SK-N-SH treated with all-trans-retinoic acid at 6 μM for 48 hours (cell line): ENCODE data around the gene CPA4.

ENCODE experiments used
- ATAC-seq: fragments of 200-7000 bp; cut with Tn5 transposase; 3 replicates; pipeline ENCODE4 v1.9.1; 2020; ENCODE audit warnings: mild to moderate bottlenecking, moderate library complexity
- ARNTL ChIP-seq: fragments of 450-650 bp; formaldehyde crosslinking; IDR thresholded peaks from 2 replicates; pipeline ENCODE4 v1.5.0; 2020; ENCODE audit warnings: low read depth, mild to moderate bottlenecking, moderate library complexity, borderline replicate concordance
- BACH2 ChIP-seq: fragments of 250-450 bp; sonication (Bioruptor Pico); IDR thresholded peaks from 2 replicates; pipeline ENCODE4 v1.9.0; 2021; ENCODE audit warnings: mild to moderate bottlenecking, borderline replicate concordance
- CSDC2 ChIP-seq: fragments of 250-450 bp; sonication (Bioruptor Pico); IDR thresholded peaks from 2 replicates; pipeline ENCODE4 v1.5.0; 2020; ENCODE audit warnings: mild to moderate bottlenecking, moderate library complexity
- ESRRG ChIP-seq: fragments of 250-450 bp; sonication (Bioruptor Pico); IDR thresholded peaks from 2 replicates; pipeline ENCODE4 v1.6.1; 2021; ENCODE audit warnings: mild to moderate bottlenecking
- GLIS3 ChIP-seq: fragments of 250-450 bp; sonication (Bioruptor Pico); IDR thresholded peaks from 2 replicates; pipeline ENCODE4 v1.5.0; 2020; ENCODE audit warnings: mild to moderate bottlenecking, moderate library complexity
- OSR1 ChIP-seq: fragments of 250-450 bp; sonication (Bioruptor Pico); IDR thresholded peaks from 2 replicates; pipeline ENCODE4 v1.8.0; 2022; ENCODE audit warnings: moderate library complexity, mild to moderate bottlenecking, inconsistent platforms
- PPARA ChIP-seq: fragments of 250-450 bp; sonication (Bioruptor Pico); IDR thresholded peaks from 2 replicates; pipeline ENCODE4 v1.5.0; 2020; ENCODE audit warnings: mild to moderate bottlenecking, borderline replicate concordance
- RARB ChIP-seq: fragments of 250-450 bp; sonication (Bioruptor Pico); IDR thresholded peaks from 2 replicates; pipeline ENCODE4 v1.8.0; 2021; ENCODE audit warnings: mild to moderate bottlenecking, moderate library complexity
- SNAI2 ChIP-seq: fragments of 250-450 bp; sonication (Bioruptor Pico); IDR thresholded peaks from 2 replicates; pipeline ENCODE4 v1.5.0; 2020; ENCODE audit warnings: mild to moderate bottlenecking, moderate library complexity
- TCF4 ChIP-seq: fragments of 250-450 bp; sonication (Bioruptor Pico); IDR thresholded peaks from 2 replicates; pipeline ENCODE4 v1.8.0; 2021; ENCODE audit warnings: mild to moderate bottlenecking, moderate library complexity, borderline replicate concordance
- TOX ChIP-seq: fragments of 250-450 bp; sonication (Bioruptor Pico); IDR thresholded peaks from 2 replicates; pipeline ENCODE4 v1.8.0; 2021; ENCODE audit warnings: mild to moderate bottlenecking, moderate library complexity, borderline replicate concordance
- ZC3H10 ChIP-seq: fragments of 250-450 bp; sonication (Bioruptor Pico); IDR thresholded peaks from 2 replicates; pipeline ENCODE4 v1.5.1; 2021; ENCODE audit warnings: mild to moderate bottlenecking, moderate library complexity
- ZFP3 ChIP-seq: fragments of 250-450 bp; sonication (Bioruptor Pico); IDR thresholded peaks from 2 replicates; pipeline ENCODE4 v1.5.0; 2020; ENCODE audit warnings: mild to moderate bottlenecking, moderate library complexity
- ZFP30 ChIP-seq: fragments of 450-650 bp; formaldehyde crosslinking; IDR thresholded peaks from 2 replicates; pipeline ENCODE4 v1.5.0; 2022; ENCODE audit warnings: mild to moderate bottlenecking, moderate library complexity
- ZNF565 ChIP-seq: fragments of 450-650 bp; formaldehyde crosslinking; conservative IDR thresholded peaks from 2 replicates; pipeline ENCODE4 v1.5.0; 2020; ENCODE audit warnings: low read depth, mild to moderate bottlenecking, moderate library complexity
- ZNF70 ChIP-seq: fragments of 450-650 bp; formaldehyde crosslinking; IDR thresholded peaks from 2 replicates; pipeline ENCODE4 v1.5.0; 2020; ENCODE audit warnings: mild to moderate bottlenecking, moderate library complexity
- TF ChIP-seq, protein P1 (sequence below): fragments of 250-450 bp; sonication (Bioruptor Pico); IDR thresholded peaks from 2 replicates; pipeline ENCODE4 v1.5.1; 2020; ENCODE audit warnings: low read depth, mild to moderate bottlenecking, moderate library complexity
- TF ChIP-seq, protein P2 (sequence below): fragments of 250-450 bp; sonication (Bioruptor Pico); IDR thresholded peaks from 2 replicates; pipeline ENCODE4 v1.5.1; 2021; ENCODE audit warnings: mild to moderate bottlenecking, moderate library complexity
- TF ChIP-seq, protein P3 (sequence below): fragments of 250-450 bp; sonication (Bioruptor Pico); IDR thresholded peaks from 2 replicates; pipeline ENCODE4 v1.8.0; 2020; ENCODE audit warnings: mild to moderate bottlenecking, moderate library complexity, borderline replicate concordance
- TF ChIP-seq, protein P4 (sequence below): fragments of 250-450 bp; sonication (Bioruptor Pico); IDR thresholded peaks from 2 replicates; pipeline ENCODE4 v1.5.0; 2020; ENCODE audit warnings: mild to moderate bottlenecking, moderate library complexity
- TF ChIP-seq, protein P5 (sequence below): fragments of 250-450 bp; sonication (Bioruptor Pico); IDR thresholded peaks from 2 replicates; pipeline ENCODE4 v1.8.0; 2021; ENCODE audit warnings: low read depth, mild to moderate bottlenecking, moderate library complexity, borderline replicate concordance

The CPA4 gene

DNA sequence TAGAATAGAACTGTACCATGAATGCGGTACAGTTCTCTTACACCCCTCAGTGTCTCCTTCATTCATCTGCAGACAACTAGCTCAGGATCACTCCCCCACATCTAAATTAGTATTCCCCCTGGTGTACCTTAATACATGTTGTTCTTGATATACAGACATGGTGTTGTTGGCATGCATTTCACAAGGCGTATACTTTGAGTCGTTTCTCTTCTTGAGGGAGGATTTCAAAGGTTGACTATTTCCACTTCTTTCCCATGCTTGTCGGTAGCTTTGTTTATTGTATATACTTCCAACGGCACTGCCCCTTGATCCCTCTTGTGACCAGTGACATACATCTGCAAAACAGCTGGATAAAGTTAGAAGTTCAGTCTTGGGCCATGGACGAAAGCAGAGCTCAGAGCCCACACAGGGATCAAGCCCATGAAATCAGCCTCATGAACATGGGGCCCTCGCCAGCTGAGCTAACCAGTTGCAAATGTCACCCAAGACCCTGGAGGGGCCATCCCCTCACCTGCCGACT is 8.6 kb downstream of the CPA4 start:
- TF ChIP-seq, protein P1, sequence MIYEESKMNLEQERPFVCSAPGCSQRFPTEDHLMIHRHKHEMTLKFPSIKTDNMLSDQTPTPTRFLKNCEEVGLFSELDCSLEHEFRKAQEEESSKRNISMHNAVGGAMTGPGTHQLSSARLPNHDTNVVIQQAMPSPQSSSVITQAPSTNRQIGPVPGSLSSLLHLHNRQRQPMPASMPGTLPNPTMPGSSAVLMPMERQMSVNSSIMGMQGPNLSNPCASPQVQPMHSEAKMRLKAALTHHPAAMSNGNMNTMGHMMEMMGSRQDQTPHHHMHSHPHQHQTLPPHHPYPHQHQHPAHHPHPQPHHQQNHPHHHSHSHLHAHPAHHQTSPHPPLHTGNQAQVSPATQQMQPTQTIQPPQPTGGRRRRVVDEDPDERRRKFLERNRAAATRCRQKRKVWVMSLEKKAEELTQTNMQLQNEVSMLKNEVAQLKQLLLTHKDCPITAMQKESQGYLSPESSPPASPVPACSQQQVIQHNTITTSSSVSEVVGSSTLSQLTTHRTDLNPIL (CRISPR knock-in tag) = no peak
- TF ChIP-seq PPARA (CRISPR knock-in tag) = no peak
- TF ChIP-seq SNAI2 = no peak
- TF ChIP-seq RARB (CRISPR knock-in tag) = no peak
- TF ChIP-seq ZNF70 = no peak
- TF ChIP-seq ZFP3 = no peak
- no peak for TF ChIP-seq ESRRG
- TF ChIP-seq BACH2 (CRISPR knock-in tag) = no peak
- ATAC-seq = no peak

DNA sequence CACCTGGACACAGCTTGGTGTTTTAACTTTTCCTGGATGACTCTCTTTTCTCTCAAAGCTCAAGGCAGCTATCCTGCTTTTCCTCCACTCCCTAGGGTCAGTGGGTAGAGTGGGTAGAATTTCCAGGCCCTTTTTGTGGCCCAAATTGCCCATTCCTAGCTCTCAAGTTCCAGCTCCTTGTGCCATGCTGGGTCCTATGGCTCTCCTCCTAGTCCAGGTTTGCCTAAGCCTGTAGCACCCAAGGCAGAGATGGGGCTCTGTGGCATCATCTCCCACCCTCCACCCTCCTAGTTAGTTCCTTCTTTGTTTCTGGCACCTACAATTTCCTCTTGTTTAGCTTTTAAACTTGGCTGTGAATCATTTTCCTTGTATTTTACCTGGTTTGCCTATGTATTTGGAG is 9.7 kb downstream of the CPA4 start:
- ATAC-seq = no peak

More for the DNA sequence above, 9.7 kb downstream of the CPA4 start:
- TF ChIP-seq ZNF565 (CRISPR knock-in tag) = no peak
- no peak for TF ChIP-seq ZC3H10
- no peak for TF ChIP-seq TOX (CRISPR knock-in tag)
- TF ChIP-seq, protein P2, sequence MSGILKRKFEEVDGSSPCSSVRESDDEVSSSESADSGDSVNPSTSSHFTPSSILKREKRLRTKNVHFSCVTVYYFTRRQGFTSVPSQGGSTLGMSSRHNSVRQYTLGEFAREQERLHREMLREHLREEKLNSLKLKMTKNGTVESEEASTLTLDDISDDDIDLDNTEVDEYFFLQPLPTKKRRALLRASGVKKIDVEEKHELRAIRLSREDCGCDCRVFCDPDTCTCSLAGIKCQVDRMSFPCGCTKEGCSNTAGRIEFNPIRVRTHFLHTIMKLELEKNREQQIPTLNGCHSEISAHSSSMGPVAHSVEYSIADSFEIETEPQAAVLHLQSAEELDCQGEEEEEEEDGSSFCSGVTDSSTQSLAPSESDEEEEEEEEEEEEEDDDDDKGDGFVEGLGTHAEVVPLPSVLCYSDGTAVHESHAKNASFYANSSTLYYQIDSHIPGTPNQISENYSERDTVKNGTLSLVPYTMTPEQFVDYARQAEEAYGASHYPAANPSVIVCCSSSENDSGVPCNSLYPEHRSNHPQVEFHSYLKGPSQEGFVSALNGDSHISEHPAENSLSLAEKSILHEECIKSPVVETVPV (CRISPR knock-in tag) = no peak
- TF ChIP-seq ARNTL = no peak
- no peak for TF ChIP-seq ZNF70
- TF ChIP-seq, protein P1 (CRISPR knock-in tag) = no peak
- no peak for TF ChIP-seq ZFP30 (CRISPR knock-in tag)
- TF ChIP-seq CSDC2 (CRISPR knock-in tag) = no peak
- no peak for TF ChIP-seq GLIS3
- TF ChIP-seq, protein P3, sequence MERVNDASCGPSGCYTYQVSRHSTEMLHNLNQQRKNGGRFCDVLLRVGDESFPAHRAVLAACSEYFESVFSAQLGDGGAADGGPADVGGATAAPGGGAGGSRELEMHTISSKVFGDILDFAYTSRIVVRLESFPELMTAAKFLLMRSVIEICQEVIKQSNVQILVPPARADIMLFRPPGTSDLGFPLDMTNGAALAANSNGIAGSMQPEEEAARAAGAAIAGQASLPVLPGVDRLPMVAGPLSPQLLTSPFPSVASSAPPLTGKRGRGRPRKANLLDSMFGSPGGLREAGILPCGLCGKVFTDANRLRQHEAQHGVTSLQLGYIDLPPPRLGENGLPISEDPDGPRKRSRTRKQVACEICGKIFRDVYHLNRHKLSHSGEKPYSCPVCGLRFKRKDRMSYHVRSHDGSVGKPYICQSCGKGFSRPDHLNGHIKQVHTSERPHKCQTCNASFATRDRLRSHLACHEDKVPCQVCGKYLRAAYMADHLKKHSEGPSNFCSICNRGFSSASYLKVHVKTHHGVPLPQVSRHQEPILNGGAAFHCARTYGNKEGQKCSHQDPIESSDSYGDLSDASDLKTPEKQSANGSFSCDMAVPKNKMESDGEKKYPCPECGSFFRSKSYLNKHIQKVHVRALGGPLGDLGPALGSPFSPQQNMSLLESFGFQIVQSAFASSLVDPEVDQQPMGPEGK (CRISPR knock-in tag) = no peak
- TF ChIP-seq ESRRG = no peak
- TF ChIP-seq OSR1 (CRISPR knock-in tag) = no peak
- TF ChIP-seq SNAI2 = no peak
- TF ChIP-seq, protein P4, sequence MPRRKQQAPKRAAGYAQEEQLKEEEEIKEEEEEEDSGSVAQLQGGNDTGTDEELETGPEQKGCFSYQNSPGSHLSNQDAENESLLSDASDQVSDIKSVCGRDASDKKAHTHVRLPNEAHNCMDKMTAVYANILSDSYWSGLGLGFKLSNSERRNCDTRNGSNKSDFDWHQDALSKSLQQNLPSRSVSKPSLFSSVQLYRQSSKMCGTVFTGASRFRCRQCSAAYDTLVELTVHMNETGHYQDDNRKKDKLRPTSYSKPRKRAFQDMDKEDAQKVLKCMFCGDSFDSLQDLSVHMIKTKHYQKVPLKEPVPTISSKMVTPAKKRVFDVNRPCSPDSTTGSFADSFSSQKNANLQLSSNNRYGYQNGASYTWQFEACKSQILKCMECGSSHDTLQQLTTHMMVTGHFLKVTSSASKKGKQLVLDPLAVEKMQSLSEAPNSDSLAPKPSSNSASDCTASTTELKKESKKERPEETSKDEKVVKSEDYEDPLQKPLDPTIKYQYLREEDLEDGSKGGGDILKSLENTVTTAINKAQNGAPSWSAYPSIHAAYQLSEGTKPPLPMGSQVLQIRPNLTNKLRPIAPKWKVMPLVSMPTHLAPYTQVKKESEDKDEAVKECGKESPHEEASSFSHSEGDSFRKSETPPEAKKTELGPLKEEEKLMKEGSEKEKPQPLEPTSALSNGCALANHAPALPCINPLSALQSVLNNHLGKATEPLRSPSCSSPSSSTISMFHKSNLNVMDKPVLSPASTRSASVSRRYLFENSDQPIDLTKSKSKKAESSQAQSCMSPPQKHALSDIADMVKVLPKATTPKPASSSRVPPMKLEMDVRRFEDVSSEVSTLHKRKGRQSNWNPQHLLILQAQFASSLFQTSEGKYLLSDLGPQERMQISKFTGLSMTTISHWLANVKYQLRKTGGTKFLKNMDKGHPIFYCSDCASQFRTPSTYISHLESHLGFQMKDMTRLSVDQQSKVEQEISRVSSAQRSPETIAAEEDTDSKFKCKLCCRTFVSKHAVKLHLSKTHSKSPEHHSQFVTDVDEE = no peak
- TF ChIP-seq ZFP3 = no peak
- TF ChIP-seq RARB (CRISPR knock-in tag) = no peak
- no peak for TF ChIP-seq TCF4 (CRISPR knock-in tag)
- TF ChIP-seq PPARA (CRISPR knock-in tag) = no peak
- TF ChIP-seq, protein P5, sequence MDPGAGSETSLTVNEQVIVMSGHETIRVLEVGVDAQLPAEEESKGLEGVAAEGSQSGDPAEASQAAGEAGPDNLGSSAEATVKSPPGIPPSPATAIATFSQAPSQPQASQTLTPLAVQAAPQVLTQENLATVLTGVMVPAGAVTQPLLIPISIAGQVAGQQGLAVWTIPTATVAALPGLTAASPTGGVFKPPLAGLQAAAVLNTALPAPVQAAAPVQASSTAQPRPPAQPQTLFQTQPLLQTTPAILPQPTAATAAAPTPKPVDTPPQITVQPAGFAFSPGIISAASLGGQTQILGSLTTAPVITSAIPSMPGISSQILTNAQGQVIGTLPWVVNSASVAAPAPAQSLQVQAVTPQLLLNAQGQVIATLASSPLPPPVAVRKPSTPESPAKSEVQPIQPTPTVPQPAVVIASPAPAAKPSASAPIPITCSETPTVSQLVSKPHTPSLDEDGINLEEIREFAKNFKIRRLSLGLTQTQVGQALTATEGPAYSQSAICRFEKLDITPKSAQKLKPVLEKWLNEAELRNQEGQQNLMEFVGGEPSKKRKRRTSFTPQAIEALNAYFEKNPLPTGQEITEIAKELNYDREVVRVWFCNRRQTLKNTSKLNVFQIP (CRISPR knock-in tag) = no peak
